Left colon (tissue), 2 donors: ENCODE results near the gene METTL16. TPM values are rescaled to one million over a fixed set of nuclear protein-coding genes. Genes with fewer than 3 reads are reported as not detected.
"Not testable (repeated sequence)": the region's sequence is repeated elsewhere in the genome, so short reads cannot be mapped to it uniquely, and the experiment has no call there.

ENCODE experiments used
- ATAC-seq: fragments of 200-7000 bp; cut with Tn5 transposase; one replicate; pipeline ENCODE4 v1.9.1; 2020; ENCODE audit warnings: mild to moderate bottlenecking, moderate library complexity
- DNase-seq, 2 donors: peaks; one replicate each; pipeline ENCODE4 v3.0.0-alpha.2; 2020
- intact Hi-C, 2 donors: fragments of 100-400 bp; cut with DNase I in 1 of 2; cut with micrococcal nuclease in 1 of 2; formaldehyde crosslinking; loops; one replicate each; pipeline versions ENCODE4 v1.11.2 to v1.14.0; 2022; cut with DNase I, micrococcal nuclease
- total RNA-seq, 2 donors: library from RNA; stranded (reverse); fragmentation: NEBNext Ultra II Directional; extraction: Animal tissue kit (Norgen Biotek cat#: 25700); gene quantifications; one replicate each; pipeline ENCODE4 v1.2.1, GENCODE V29; 2021
- donor health status: DM: no; HTN: no; CAD: no.
- donor health status: DM: yes; HTN: yes; CAD: no.

The METTL16 gene
- total RNA-seq, 2 donors from 2014 or later, result 13.7 to 14.2 TPM

GRCh38 chr17:2510559-2510958, 1.1 kb downstream of the METTL16 start:
- intact Hi-C loops, result no loop called here
- DNase-seq (no peak), ATAC-seq (no peak)

- ATAC-seq, result no peak
- DNase-seq, result no peak
- intact Hi-C loops, result no loop called here
These were observed 3.7 kb downstream of the METTL16 start for GRCh38 chr17:2508035-2508434.

GRCh38 chr17:2507015-2507414, 4.7 kb downstream of the METTL16 start:
- intact Hi-C loops, ATAC-seq, DNase-seq: not testable (repeated sequence)

GRCh38 chr17:2503627-2504026, 8.1 kb downstream of the METTL16 start:
- intact Hi-C loops, result no loop called here
- no peak for ATAC-seq
- no peak for DNase-seq

GRCh38 chr17:2502871-2503580, 8.7 kb downstream of the METTL16 start:
- DNase-seq (no peak), ATAC-seq (no peak)
- intact Hi-C loops, result no loop called here

- DNase-seq (no peak), ATAC-seq (no peak)
- intact Hi-C loops, result no loop called here
These were observed 11.2 kb downstream of the METTL16 start for GRCh38 chr17:2500446-2500845.

- ATAC-seq, intact Hi-C loops, DNase-seq: not testable (repeated sequence)
These were observed 22.4 kb downstream of the METTL16 start for GRCh38 chr17:2489286-2489685.

- intact Hi-C loops, result no loop called here
- ATAC-seq (no peak), DNase-seq (no peak)
These were observed 24.4 kb downstream of the METTL16 start for GRCh38 chr17:2487306-2487705.

- DNase-seq, intact Hi-C loops, ATAC-seq: not testable (repeated sequence)
These were observed 25.0 kb downstream of the METTL16 start for GRCh38 chr17:2486709-2487108.

GRCh38 chr17:2485970-2486369, 25.7 kb downstream of the METTL16 start:
- intact Hi-C loops, result no loop called here
- no peak for ATAC-seq
- DNase-seq, result no peak

- ATAC-seq (no peak), DNase-seq (no peak)
- intact Hi-C loops, result no loop called here
These were observed 26.1 kb downstream of the METTL16 start for GRCh38 chr17:2485543-2485942.

GRCh38 chr17:2484876-2485275, 26.8 kb downstream of the METTL16 start:
- DNase-seq (no peak), ATAC-seq (no peak)

GRCh38 chr17:2483084-2483483, 28.6 kb downstream of the METTL16 start:
- ATAC-seq, result no peak
- intact Hi-C loops, result no loop called here

More at GRCh38 chr17:2484876-2485275, 26.8 kb downstream of the METTL16 start:
- intact Hi-C loops, result no loop called here

GRCh38 chr17:2482218-2482617, 29.5 kb downstream of the METTL16 start:
- intact Hi-C loops, result no loop called here
- peak; percentile 26 for ATAC-seq
- no peak for DNase-seq

More at GRCh38 chr17:2483084-2483483, 28.6 kb downstream of the METTL16 start:
- no peak for DNase-seq

GRCh38 chr17:2481760-2482159, 29.9 kb downstream of the METTL16 start:
- ATAC-seq (no peak), DNase-seq (no peak)
- intact Hi-C loops, result no loop called here

- intact Hi-C loops, result no loop called here
- ATAC-seq (no peak), DNase-seq (no peak)
These were observed 33.2 kb downstream of the METTL16 start for GRCh38 chr17:2478458-2478857.

- ATAC-seq (no peak), DNase-seq (no peak)
- intact Hi-C loops, result no loop called here
These were observed 36.6 kb downstream of the METTL16 start for GRCh38 chr17:2475056-2475455.

- DNase-seq (no peak), ATAC-seq (no peak)
- intact Hi-C loops, result no loop called here
These were observed 37.3 kb downstream of the METTL16 start for GRCh38 chr17:2474371-2474770.

GRCh38 chr17:2468270-2468669, 43.4 kb downstream of the METTL16 start:
- intact Hi-C loops, result no loop called here

GRCh38 chr17:2466931-2467330, 44.8 kb downstream of the METTL16 start:
- ATAC-seq, result no peak
- intact Hi-C loops, result no loop called here
- DNase-seq, result no peak

More at GRCh38 chr17:2468270-2468669, 43.4 kb downstream of the METTL16 start:
- DNase-seq (no peak), ATAC-seq (no peak)

- intact Hi-C loops, result no loop called here
- DNase-seq (no peak), ATAC-seq (no peak)
These were observed 49.2 kb downstream of the METTL16 start for GRCh38 chr17:2462481-2462880.
